DND-41 (cell line): Measurements from ENCODE around the gene DPF3.

Experiments
- EZH2 ChIP-seq: IDR thresholded peaks from 3 replicates; pipeline ENCODE4 v1.6.1; 2012; ENCODE audit warnings: borderline replicate concordance, low read depth, mild to moderate bottlenecking, moderate library complexity, low read length, inconsistent platforms; ENCODE audit not compliant: severe bottlenecking
- TF ChIP-seq, protein P1 (sequence below): IDR thresholded peaks from 2 replicates; pipeline ENCODE4 v1.5.1; 2012; ENCODE audit warnings: borderline replicate concordance, low read length, moderate library complexity, mild to moderate bottlenecking; ENCODE audit not compliant: poor library complexity, severe bottlenecking; ENCODE audit errors: extremely low read depth

DNA sequence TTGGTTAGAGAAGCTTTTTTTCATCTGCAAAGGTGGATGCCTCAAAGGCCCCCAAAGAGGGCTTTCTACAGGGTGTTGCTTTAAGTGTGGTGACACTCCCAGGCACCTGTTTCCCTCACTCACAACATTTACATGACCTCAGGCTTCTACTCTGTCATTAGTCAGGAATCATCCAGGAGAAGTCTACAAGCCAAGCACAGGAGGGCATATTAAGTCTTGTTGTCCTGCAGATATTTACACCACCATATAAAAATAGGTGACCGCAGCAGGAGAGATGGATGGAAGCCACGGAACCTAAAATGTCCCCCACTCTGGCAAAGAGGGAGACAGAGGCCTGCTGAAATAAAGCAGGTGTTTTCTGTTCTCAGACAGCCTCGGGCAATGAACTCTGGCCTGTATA, 7.5 kb upstream of the DPF3 start:
- TF ChIP-seq, protein P1, sequence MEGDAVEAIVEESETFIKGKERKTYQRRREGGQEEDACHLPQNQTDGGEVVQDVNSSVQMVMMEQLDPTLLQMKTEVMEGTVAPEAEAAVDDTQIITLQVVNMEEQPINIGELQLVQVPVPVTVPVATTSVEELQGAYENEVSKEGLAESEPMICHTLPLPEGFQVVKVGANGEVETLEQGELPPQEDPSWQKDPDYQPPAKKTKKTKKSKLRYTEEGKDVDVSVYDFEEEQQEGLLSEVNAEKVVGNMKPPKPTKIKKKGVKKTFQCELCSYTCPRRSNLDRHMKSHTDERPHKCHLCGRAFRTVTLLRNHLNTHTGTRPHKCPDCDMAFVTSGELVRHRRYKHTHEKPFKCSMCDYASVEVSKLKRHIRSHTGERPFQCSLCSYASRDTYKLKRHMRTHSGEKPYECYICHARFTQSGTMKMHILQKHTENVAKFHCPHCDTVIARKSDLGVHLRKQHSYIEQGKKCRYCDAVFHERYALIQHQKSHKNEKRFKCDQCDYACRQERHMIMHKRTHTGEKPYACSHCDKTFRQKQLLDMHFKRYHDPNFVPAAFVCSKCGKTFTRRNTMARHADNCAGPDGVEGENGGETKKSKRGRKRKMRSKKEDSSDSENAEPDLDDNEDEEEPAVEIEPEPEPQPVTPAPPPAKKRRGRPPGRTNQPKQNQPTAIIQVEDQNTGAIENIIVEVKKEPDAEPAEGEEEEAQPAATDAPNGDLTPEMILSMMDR: no peak
- no peak for TF ChIP-seq EZH2
